Gastroesophageal sphincter (tissue), 4 donors: ENCODE measurements around the gene GPR151. TPM values are rescaled to one million over a fixed set of nuclear protein-coding genes. Genes with fewer than 3 reads are reported as not detected.

Experiments used
- ATAC-seq: fragments of 150-250 bp; one replicate; pipeline ENCODE4 v1.9.1; 2016; ENCODE audit warnings: mild to moderate bottlenecking, moderate library complexity
- H3K27ac ChIP-seq, 4 donors: fragments of 200-600 bp; sonication (generic) in 3 of 4; 1 replicate in 3 of 4; 2 replicates in 1 of 4; pipeline ENCODE4 v1.5.1; 2016 to 2019
- H3K27me3 ChIP-seq: fragments of 200-600 bp; sonication (generic); one replicate; pipeline ENCODE4 v1.5.1; 2019
- H3K36me3 ChIP-seq, 2 donors: fragments of 200-600 bp; sonication (generic); one replicate each; pipeline ENCODE4 v1.5.1; 2019; ENCODE audit warnings: control low read depth in 1 of 2
- H3K4me1 ChIP-seq, 3 donors: fragments of 200-600 bp; sonication (generic); 1 replicate in 2 of 3; 2 replicates in 1 of 3; pipeline ENCODE4 v1.5.1; 2016 to 2019; ENCODE audit warnings: control low read depth in 2 of 3
- H3K4me3 ChIP-seq, 2 donors: fragments of 200-600 bp; sonication (generic); one replicate each; pipeline ENCODE4 v1.5.1; 2019; ENCODE audit warnings: mild to moderate bottlenecking in 1 of 2, moderate library complexity in 1 of 2
- H3K9me3 ChIP-seq, 3 donors: fragments of 200-600 bp; sonication (generic); one replicate each; pipeline ENCODE4 v1.5.1; 2017 to 2019; ENCODE audit warnings: control low read depth in 2 of 3
- CTCF ChIP-seq, 4 experiments: fragments of 200-600 bp in 2 of 4; fragments of 450-650 bp in 2 of 4; sonication (generic) in 1 of 4; IDR thresholded peaks; one replicate each; pipeline ENCODE4 v1.5.1; 2017 to 2019; ENCODE audit warnings: antibody characterized with exemption in 4 of 4, mild to moderate bottlenecking in 2 of 4, moderate library complexity in 2 of 4
- EP300 ChIP-seq: sonication (generic); formaldehyde crosslinking; IDR thresholded peaks from one replicate; pipeline ENCODE4 v1.6.1; 2017; ENCODE audit warnings: antibody characterized with exemption, mild to moderate bottlenecking
- POLR2A ChIP-seq, 2 donors: fragments of 450-650 bp; IDR thresholded peaks; one replicate each; pipeline ENCODE4 v1.6.1; 2017; ENCODE audit warnings: antibody characterized with exemption in 2 of 2, mild to moderate bottlenecking in 2 of 2, moderate library complexity in 1 of 2
- POLR2AphosphoS5 ChIP-seq: sonication (generic); formaldehyde crosslinking; IDR thresholded peaks from one replicate; pipeline ENCODE4 v1.6.1; 2017; ENCODE audit warnings: antibody characterized with exemption
- WGBS, 2 donors: methylation state at CpG; one replicate each; pipeline ENCODE4 v1.1.5; 2018; ENCODE audit warnings: low coverage in 1 of 2; 5-methylcytosine and 5-hydroxymethylcytosine counted together
- total RNA-seq, 4 donors: library from RNA; depleted of rRNA; stranded (reverse); fragments of >200 nt; gene quantifications; one replicate each; pipeline ENCODE4 v1.1.0, GENCODE V29; 2016

The GPR151 gene
- total RNA-seq, 4 donors from 2014 or later, result not detected

GRCh38 chr5:146521403-146522106 is 5.6 kb upstream of the GPR151 start:
- no peaks in the 10 kb centered on the region for H3K36me3 ChIP-seq
- H3K4me1 ChIP-seq, result no peaks in the 10 kb centered on the region
- no peaks in the 10 kb centered on the region for H3K9me3 ChIP-seq
- WGBS, 2 donors, result 39 to 40% methylated on average over 6 to 8 of the region's 8 CpGs
- no peaks in the 10 kb centered on the region for H3K27me3 ChIP-seq
- no peak overlapping the region for H3K4me3 ChIP-seq
- H3K27ac ChIP-seq, result no peak overlapping the region
- TF ChIP-seq POLR2A (IDR thresholded peaks at IDR 0.05), result no peak
- TF ChIP-seq POLR2AphosphoS5, result no peak
- no peak for TF ChIP-seq EP300
- no peak for TF ChIP-seq CTCF (IDR thresholded peaks at IDR 0.05)
- no peak for ATAC-seq

GRCh38 chr5:146520731-146521130 is 4.7 kb upstream of the GPR151 start:
- no peaks in the 10 kb centered on the region for H3K9me3 ChIP-seq
- no peak overlapping the region for H3K4me3 ChIP-seq
- H3K36me3 ChIP-seq, result no peaks in the 10 kb centered on the region
- H3K4me1 ChIP-seq, result no peaks in the 10 kb centered on the region
- no peak overlapping the region for H3K27ac ChIP-seq
- no peak for TF ChIP-seq POLR2AphosphoS5
- no peak for TF ChIP-seq POLR2A (IDR thresholded peaks at IDR 0.05)
- TF ChIP-seq EP300, result no peak
- H3K27me3 ChIP-seq, result no peaks in the 10 kb centered on the region
- WGBS, 2 donors, result 63 to 90% methylated on average over 2 of the region's 2 CpGs
- no peak for ATAC-seq

GRCh38 chr5:146519554-146519953 is 3.6 kb upstream of the GPR151 start:
- no peak overlapping the region for H3K4me3 ChIP-seq
- ATAC-seq, result no peak
- no peaks in the 10 kb centered on the region for H3K27me3 ChIP-seq
- no peak overlapping the region for H3K27ac ChIP-seq
- no peaks in the 10 kb centered on the region for H3K36me3 ChIP-seq
- no peaks in the 10 kb centered on the region for H3K4me1 ChIP-seq
- WGBS, 2 donors, result 56 to 81% methylated on average over 2 of the region's 2 CpGs
- no peak for TF ChIP-seq EP300
- TF ChIP-seq POLR2A (IDR thresholded peaks at IDR 0.05), result no peak
- TF ChIP-seq POLR2AphosphoS5, result no peak
- TF ChIP-seq CTCF (IDR thresholded peaks at IDR 0.05), result no peak
- no peaks in the 10 kb centered on the region for H3K9me3 ChIP-seq

DNA sequence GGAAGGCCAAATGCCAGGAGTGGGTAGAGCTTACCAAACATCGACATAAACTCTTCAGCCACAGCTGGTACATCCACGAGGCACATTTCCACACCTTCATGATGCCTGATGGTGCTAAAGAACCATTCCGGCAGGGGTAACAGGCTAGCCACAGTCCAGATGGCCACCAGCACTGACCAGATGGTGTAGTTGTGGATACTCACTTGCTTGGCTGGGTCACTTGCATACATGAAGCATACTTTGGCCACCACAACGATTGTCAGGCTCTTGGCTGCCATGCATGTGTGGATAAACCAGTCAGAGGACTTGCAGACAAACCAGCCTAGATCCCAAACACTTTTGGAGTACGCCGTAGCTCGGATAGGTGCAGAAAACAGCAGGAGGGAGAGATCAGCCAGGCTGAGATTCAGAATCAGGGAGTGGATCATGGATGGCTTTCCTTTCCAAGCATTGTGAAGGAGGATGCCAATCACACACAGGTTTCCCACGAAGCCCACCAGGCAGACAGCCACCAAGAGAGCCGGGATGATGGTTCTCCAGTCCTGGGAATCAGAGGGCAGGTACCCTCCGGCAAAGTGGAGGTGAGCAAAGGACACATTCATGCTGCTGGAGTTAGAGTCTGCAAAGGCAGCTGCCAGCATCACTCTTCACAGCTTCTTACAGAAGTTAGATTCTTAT is 378 bp downstream of the GPR151 start:
- ATAC-seq, result no peak
- no peaks in the 10 kb centered on the region for H3K27me3 ChIP-seq
- no peak overlapping the region for H3K4me3 ChIP-seq
- H3K36me3 ChIP-seq, result peaks cover 0 to 20% of the 10 kb centered on the region in 2 donors
- no peaks in the 10 kb centered on the region for H3K9me3 ChIP-seq
- 77 to 94% methylated on average over 5 to 7 of the region's 10 CpGs for WGBS, 2 donors
- TF ChIP-seq POLR2A (IDR thresholded peaks at IDR 0.05), result no peak
- no peak overlapping the region for H3K27ac ChIP-seq
- no peaks in the 10 kb centered on the region for H3K4me1 ChIP-seq

GRCh38 chr5:146514575-146514974 is 1.4 kb downstream of the GPR151 start:
- 50 to 78% methylated on average over 1 of the region's 1 CpG for WGBS, 2 donors
- no peak for TF ChIP-seq POLR2A (IDR thresholded peaks at IDR 0.05)
- TF ChIP-seq POLR2AphosphoS5, result no peak
- no peak for TF ChIP-seq CTCF (IDR thresholded peaks at IDR 0.05)
- TF ChIP-seq EP300, result no peak
- Histone ChIP-seq H3K4me1 (no peaks in the 10 kb centered on the region), H3K9me3 (no peaks in the 10 kb centered on the region), H3K4me3 (no peak overlapping the region), H3K27me3 (no peaks in the 10 kb centered on the region), H3K27ac (no peak overlapping the region), H3K36me3 (peaks cover 4 to 31% of the 10 kb centered on the region in 2 donors)
- ATAC-seq, result no peak

DNA sequence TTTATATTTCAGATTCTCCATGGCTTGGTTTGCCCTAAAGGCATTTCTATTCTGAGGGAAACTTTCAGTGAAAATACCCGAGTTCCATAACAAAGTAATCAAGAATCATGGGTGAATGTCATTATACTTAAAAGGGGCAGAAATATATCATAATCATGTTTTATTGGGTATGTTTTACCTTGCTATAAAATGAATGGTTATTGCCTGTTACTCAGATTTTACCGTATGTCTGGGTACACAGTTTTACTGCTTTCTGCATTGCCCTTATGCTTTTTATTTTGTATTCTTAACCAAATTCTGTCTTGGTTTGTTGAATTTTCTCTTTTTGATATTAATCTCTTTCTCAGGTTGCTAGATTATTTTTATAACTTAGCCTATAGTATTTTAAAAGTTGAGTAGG is 2.5 kb downstream of the GPR151 start:
- TF ChIP-seq POLR2A (IDR thresholded peaks at IDR 0.05), result no peak
- Histone ChIP-seq H3K27ac (no peak overlapping the region), H3K27me3 (no peaks in the 10 kb centered on the region), H3K4me3 (no peak overlapping the region), H3K4me1 (no peaks in the 10 kb centered on the region), H3K36me3 (peaks cover 4 to 42% of the 10 kb centered on the region in 2 donors), H3K9me3 (no peaks in the 10 kb centered on the region)
- WGBS, 2 donors, result 72 to 87% methylated on average over 2 of the region's 2 CpGs
- ATAC-seq, result no peak
